ENCODE measurements around the gene RGL1.

DNA sequence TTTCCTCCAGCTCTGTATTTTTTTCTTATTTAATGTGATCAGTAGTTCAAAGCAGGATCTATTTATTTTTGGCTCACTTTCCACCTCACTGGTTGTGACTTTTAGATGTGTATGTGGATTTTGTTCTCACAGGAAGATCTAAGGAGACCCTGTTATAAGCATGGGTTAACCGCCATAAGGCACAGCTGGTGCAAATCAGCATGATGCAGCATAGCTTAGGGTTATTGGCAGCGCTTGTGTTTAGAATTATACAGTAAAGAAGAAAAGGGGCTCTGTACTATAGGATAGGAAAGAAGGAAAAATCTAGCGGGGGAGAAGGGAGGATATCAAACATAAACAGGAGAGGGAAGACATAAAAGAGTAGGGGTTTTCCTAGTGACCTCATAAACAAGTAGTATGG lies 26.9 kb upstream of the RGL1 start:
- TF ChIP-seq ZNF404 (tag by site-specific recombination; IDR thresholded peaks at IDR 0.05): no peak
- TF ChIP-seq, protein P1, sequence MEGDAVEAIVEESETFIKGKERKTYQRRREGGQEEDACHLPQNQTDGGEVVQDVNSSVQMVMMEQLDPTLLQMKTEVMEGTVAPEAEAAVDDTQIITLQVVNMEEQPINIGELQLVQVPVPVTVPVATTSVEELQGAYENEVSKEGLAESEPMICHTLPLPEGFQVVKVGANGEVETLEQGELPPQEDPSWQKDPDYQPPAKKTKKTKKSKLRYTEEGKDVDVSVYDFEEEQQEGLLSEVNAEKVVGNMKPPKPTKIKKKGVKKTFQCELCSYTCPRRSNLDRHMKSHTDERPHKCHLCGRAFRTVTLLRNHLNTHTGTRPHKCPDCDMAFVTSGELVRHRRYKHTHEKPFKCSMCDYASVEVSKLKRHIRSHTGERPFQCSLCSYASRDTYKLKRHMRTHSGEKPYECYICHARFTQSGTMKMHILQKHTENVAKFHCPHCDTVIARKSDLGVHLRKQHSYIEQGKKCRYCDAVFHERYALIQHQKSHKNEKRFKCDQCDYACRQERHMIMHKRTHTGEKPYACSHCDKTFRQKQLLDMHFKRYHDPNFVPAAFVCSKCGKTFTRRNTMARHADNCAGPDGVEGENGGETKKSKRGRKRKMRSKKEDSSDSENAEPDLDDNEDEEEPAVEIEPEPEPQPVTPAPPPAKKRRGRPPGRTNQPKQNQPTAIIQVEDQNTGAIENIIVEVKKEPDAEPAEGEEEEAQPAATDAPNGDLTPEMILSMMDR (tag by site-specific recombination; IDR thresholded peaks at IDR 0.05): no peak
- no peak for TF ChIP-seq ZNF2 (tag by site-specific recombination; IDR thresholded peaks at IDR 0.05)
- TF ChIP-seq KLF1 (tag by site-specific recombination; IDR thresholded peaks at IDR 0.05): no peak
